PC-3 (cell line): ENCODE measurements around the gene UBE2L3.

Source experiments
- EZH2 ChIP-seq: fragments of 300-600 bp; sonication (generic); IDR thresholded peaks from one replicate; pipeline ENCODE4 v1.6.1; 2017; ENCODE audit warnings: antibody characterized with exemption, mild to moderate bottlenecking, low read length; ENCODE audit not compliant: unreplicated experiment
- EZH2phosphoT487 ChIP-seq: fragments of 300-600 bp; sonication (generic); IDR thresholded peaks from 2 replicates; pipeline ENCODE4 v1.6.1; 2018; ENCODE audit warnings: mild to moderate bottlenecking, antibody characterized with exemption, low read length, borderline replicate concordance
- TF ChIP-seq, protein P1 (sequence below): fragments of 300-600 bp; sonication (generic); conservative IDR thresholded peaks from 2 replicates; pipeline ENCODE4 v1.5.1; 2017; ENCODE audit warnings: antibody characterized with exemption, low read depth, mild to moderate bottlenecking, low read length

DNA sequence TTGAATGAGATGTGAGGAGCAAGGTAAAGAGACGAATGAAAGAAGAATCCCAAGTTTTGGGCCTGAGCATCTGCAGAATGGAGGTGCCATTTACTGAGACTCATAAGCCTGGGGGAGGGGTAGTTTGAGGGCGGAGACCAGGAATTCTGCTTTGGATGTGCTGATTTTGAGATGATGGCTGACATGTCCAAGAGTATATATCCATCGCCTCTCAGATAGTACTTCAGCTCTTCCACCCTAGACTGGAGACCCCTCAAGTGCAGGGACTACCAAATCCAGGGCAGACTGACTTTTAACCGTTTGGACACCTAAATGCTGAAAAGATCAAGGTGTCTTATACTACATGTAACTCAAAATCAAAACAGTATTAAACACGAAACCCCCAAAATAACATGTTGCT is 73.3 kb downstream of the UBE2L3 start:
- TF ChIP-seq, protein P1, sequence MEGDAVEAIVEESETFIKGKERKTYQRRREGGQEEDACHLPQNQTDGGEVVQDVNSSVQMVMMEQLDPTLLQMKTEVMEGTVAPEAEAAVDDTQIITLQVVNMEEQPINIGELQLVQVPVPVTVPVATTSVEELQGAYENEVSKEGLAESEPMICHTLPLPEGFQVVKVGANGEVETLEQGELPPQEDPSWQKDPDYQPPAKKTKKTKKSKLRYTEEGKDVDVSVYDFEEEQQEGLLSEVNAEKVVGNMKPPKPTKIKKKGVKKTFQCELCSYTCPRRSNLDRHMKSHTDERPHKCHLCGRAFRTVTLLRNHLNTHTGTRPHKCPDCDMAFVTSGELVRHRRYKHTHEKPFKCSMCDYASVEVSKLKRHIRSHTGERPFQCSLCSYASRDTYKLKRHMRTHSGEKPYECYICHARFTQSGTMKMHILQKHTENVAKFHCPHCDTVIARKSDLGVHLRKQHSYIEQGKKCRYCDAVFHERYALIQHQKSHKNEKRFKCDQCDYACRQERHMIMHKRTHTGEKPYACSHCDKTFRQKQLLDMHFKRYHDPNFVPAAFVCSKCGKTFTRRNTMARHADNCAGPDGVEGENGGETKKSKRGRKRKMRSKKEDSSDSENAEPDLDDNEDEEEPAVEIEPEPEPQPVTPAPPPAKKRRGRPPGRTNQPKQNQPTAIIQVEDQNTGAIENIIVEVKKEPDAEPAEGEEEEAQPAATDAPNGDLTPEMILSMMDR = no peak
- TF ChIP-seq EZH2 (no peak), EZH2phosphoT487 (no peak)
